HepG2 (cell line): ENCODE measurements around the gene CADM4. TPM values are rescaled to one million over a fixed set of nuclear protein-coding genes. Genes with fewer than 3 reads are reported as not detected.

ENCODE experiments used
- BRF2 ChIP-seq: sonication (generic); formaldehyde crosslinking; IDR thresholded peaks from 2 replicates; pipeline ENCODE4 v1.8.1; 2022; ENCODE audit warnings: mild to moderate bottlenecking, missing genetic modification reagents
- CCDC6 ChIP-seq: sonication (generic); formaldehyde crosslinking; IDR thresholded peaks from 2 replicates; pipeline ENCODE4 v1.8.1; 2022; ENCODE audit warnings: mild to moderate bottlenecking, missing genetic modification reagents, moderate library complexity
- FOXA3 ChIP-seq: IDR thresholded peaks from 2 replicates; pipeline ENCODE4 v1.6.1; 2016; ENCODE audit warnings: missing genetic modification reagents, missing compliant biosample characterization
- HNRNPH1 ChIP-seq: fragments of 200-400 bp; formaldehyde crosslinking; optimal IDR thresholded peaks from 2 replicates; pipeline ENCODE3; 2017; ENCODE audit warnings: mild to moderate bottlenecking, low read depth, low read length
- KMT2A ChIP-seq: sonication (generic); formaldehyde crosslinking; IDR thresholded peaks from 2 replicates; pipeline ENCODE4 v1.4.0; 2020; ENCODE audit warnings: missing genetic modification reagents
- MXI1 ChIP-seq: IDR thresholded peaks from 3 replicates; pipeline ENCODE4 v1.6.1; 2012; ENCODE audit warnings: low read depth, low read length, inconsistent platforms, borderline replicate concordance
- NFE2L2 ChIP-seq: fragments of 150-350 bp; IDR thresholded peaks from 2 replicates; pipeline ENCODE4 v1.6.1; 2014; ENCODE audit warnings: low read length
- PRDM4 ChIP-seq: sonication (generic); formaldehyde crosslinking; IDR thresholded peaks from 2 replicates; pipeline ENCODE4 v1.9.0; 2021; ENCODE audit warnings: missing genetic modification reagents, borderline replicate concordance
- RARG ChIP-seq: sonication (generic); formaldehyde crosslinking; IDR thresholded peaks from 2 replicates; pipeline ENCODE4 v1.4.0; 2020; ENCODE audit warnings: low read depth, mild to moderate bottlenecking, missing genetic modification reagents
- RNF219 ChIP-seq: sonication (generic); formaldehyde crosslinking; IDR thresholded peaks from 2 replicates; pipeline ENCODE4 v1.5.0; 2020; ENCODE audit warnings: mild to moderate bottlenecking, missing genetic modification reagents
- TCF7 ChIP-seq: sonication (generic); IDR thresholded peaks from 2 replicates; pipeline ENCODE4 v1.6.1; 2016; ENCODE audit warnings: antibody characterized with exemption, low read depth
- XBP1 ChIP-seq: sonication (generic); formaldehyde crosslinking; IDR thresholded peaks from 2 replicates; pipeline ENCODE4 v1.5.0; 2020; ENCODE audit warnings: missing genetic modification reagents
- ZBTB38 ChIP-seq: sonication (generic); formaldehyde crosslinking; IDR thresholded peaks from 2 replicates; pipeline ENCODE4 v1.5.1; 2020; ENCODE audit warnings: mild to moderate bottlenecking, missing genetic modification reagents
- ZMYM4 ChIP-seq: sonication (generic); formaldehyde crosslinking; IDR thresholded peaks from 2 replicates; pipeline ENCODE4 v1.8.1; 2023; ENCODE audit warnings: mild to moderate bottlenecking, missing genetic modification reagents
- ZNF275 ChIP-seq: sonication (generic); formaldehyde crosslinking; IDR thresholded peaks from 2 replicates; pipeline ENCODE4 v1.8.0; 2022; ENCODE audit warnings: missing genetic modification reagents, mild to moderate bottlenecking, inconsistent platforms, borderline replicate concordance
- ZNF430 ChIP-seq: sonication (generic); formaldehyde crosslinking; IDR thresholded peaks from 2 replicates; pipeline ENCODE4 v1.9.0; 2021; ENCODE audit warnings: mild to moderate bottlenecking, missing genetic modification reagents
- ZNF496 ChIP-seq: sonication (generic); formaldehyde crosslinking; IDR thresholded peaks from 2 replicates; pipeline ENCODE4 v1.8.1; 2023; ENCODE audit warnings: mild to moderate bottlenecking, moderate library complexity, missing genetic modification reagents; ENCODE audit not compliant: insufficient replicate concordance
- ZNF503 ChIP-seq: sonication (generic); formaldehyde crosslinking; IDR thresholded peaks from 2 replicates; pipeline ENCODE4 v1.4.0; 2020; ENCODE audit warnings: missing genetic modification reagents
- ZNF737 ChIP-seq: sonication (generic); formaldehyde crosslinking; IDR thresholded peaks from 2 replicates; pipeline ENCODE4 v1.5.0; 2020; ENCODE audit warnings: missing genetic modification reagents, mild to moderate bottlenecking, borderline replicate concordance
- ZNF792 ChIP-seq: IDR thresholded peaks from 2 replicates; pipeline ENCODE4 v1.6.1; 2016
- polyA plus RNA-seq, 8 experiments: library from polyadenylated mRNA; depleted of rRNA in 3 of 8; stranded (reverse) in 7 of 8; unstranded in 1 of 8; fragments of >200 nt; fragmentation: Illumina TruSeq in 4 of 8; extraction: Trizol in 4 of 8; gene quantifications; 2 replicates each; pipeline versions ENCODE4 v1.2.1 to v1.2.3, GENCODE V29; 2011 to 2016; ENCODE audit warnings: low read depth in 4 of 8, missing spikeins in 1 of 8, mixed read lengths in 1 of 8; ENCODE audit not compliant: insufficient read depth in 1 of 8
- total RNA-seq, 5 experiments: library from RNA; depleted of rRNA; stranded (reverse); fragments of >200 nt; fragmentation: Illumina TruSeq; extraction: Trizol; gene quantifications; 2 replicates each; pipeline ENCODE4 v1.2.3, GENCODE V29; 2016; ENCODE audit warnings: low read depth in 1 of 5

The CADM4 gene
- total and polyA plus RNA-seq, 2 of the 13 experiments (the other 11 are each of a cell fraction or from before 2014, with no cell fraction given) = 8.5 to 16.0 TPM

- TF ChIP-seq ZNF503 (CRISPR knock-in tag) = no peak
- 0 out of 2 replicates have a peak, but pooled peaks have one; percentile 28 for TF ChIP-seq XBP1 (CRISPR knock-in tag)
- TF ChIP-seq CCDC6 (CRISPR knock-in tag) = peak; percentile 20; the same call in 1 of the 2 replicates
- TF ChIP-seq ZBTB38 (CRISPR knock-in tag) = peak; percentile 40; the same call in 1 of the 2 replicates
- no peak for TF ChIP-seq ZNF430
- TF ChIP-seq RNF219 (CRISPR knock-in tag) = no peak
- no peak for TF ChIP-seq NFE2L2
- peak; percentile 18; the same call in 1 of the 2 replicates for TF ChIP-seq FOXA3
- TF ChIP-seq ZNF496 (CRISPR knock-in tag) = no peak
- TF ChIP-seq PRDM4 (CRISPR knock-in tag) = no peak
- 0 out of 2 replicates have a peak, but pooled peaks have one; percentile 16 for TF ChIP-seq RARG
- no peak for TF ChIP-seq ZNF275 (CRISPR knock-in tag)
- no peak for TF ChIP-seq KMT2A (CRISPR knock-in tag)
- peak; percentile 88; the same call in 1 of the 2 replicates for TF ChIP-seq ZNF737 (CRISPR knock-in tag)
- no peak for TF ChIP-seq BRF2 (CRISPR knock-in tag)
- TF ChIP-seq TCF7 = no peak
- TF ChIP-seq HNRNPH1 = no peak
- no peak for TF ChIP-seq ZNF792 (CRISPR knock-in tag)
- TF ChIP-seq MXI1 = no peak
- TF ChIP-seq ZMYM4 (CRISPR knock-in tag) = peak; percentile 38; the same call in 1 of the 2 replicates
Observed at GRCh38 chr19:43618921-43619261, 20.8 kb downstream of the CADM4 start (continued).
